ENCODE data around the gene HAUS7.

GRCh38 chrX:153414856-153415510, 55.4 kb downstream of the HAUS7 start:
- TF ChIP-seq ZNF70 (CRISPR knock-in tag; IDR thresholded peaks at IDR 0.05): no peak
- TF ChIP-seq CREB5 (CRISPR knock-in tag; IDR thresholded peaks at IDR 0.05; ENCODE audit: low read depth): no peak
